Measurements from ENCODE around the gene CSMD2.

The CSMD2 gene

GRCh38 chr1:34060187-34060730 is 104.8 kb downstream of the CSMD2 start:
- TF ChIP-seq POLR2AphosphoS5 (IDR thresholded peaks at IDR 0.05; ENCODE audit: low read depth, low read length) (no peak), REST (IDR thresholded peaks at IDR 0.05; ENCODE audit: insufficient read depth in 1 of 2, low read depth in 2 of 2, low read length in 2 of 2) (no peak), FOXP2 (optimal IDR thresholded peaks at IDR 0.05; ENCODE audit: borderline replicate concordance, extremely low read depth, extremely low read length, insufficient read depth) (no peak), TAF1 (IDR thresholded peaks at IDR 0.05; ENCODE audit: borderline replicate concordance, insufficient read depth, low read length) (no peak), SIN3A (IDR thresholded peaks at IDR 0.05; ENCODE audit: borderline replicate concordance, insufficient read depth, low read length) (no peak)

GRCh38 chr1:34057347-34058130 is 107.5 kb downstream of the CSMD2 start:
- TF ChIP-seq TAF1 (IDR thresholded peaks at IDR 0.05; ENCODE audit: borderline replicate concordance, insufficient read depth, low read length) = no peak
- no peak for TF ChIP-seq FOXP2 (optimal IDR thresholded peaks at IDR 0.05; ENCODE audit: borderline replicate concordance, extremely low read depth, extremely low read length, insufficient read depth)
- no peak for TF ChIP-seq POLR2AphosphoS5 (IDR thresholded peaks at IDR 0.05; ENCODE audit: low read depth, low read length)
- TF ChIP-seq REST (IDR thresholded peaks at IDR 0.05; ENCODE audit: insufficient read depth in 1 of 2, low read depth in 2 of 2, low read length in 2 of 2) = no peak
- no peak for TF ChIP-seq SIN3A (IDR thresholded peaks at IDR 0.05; ENCODE audit: borderline replicate concordance, insufficient read depth, low read length)

- TF ChIP-seq REST (IDR thresholded peaks at IDR 0.05; ENCODE audit: insufficient read depth in 1 of 2, low read depth in 2 of 2, low read length in 2 of 2) (no peak), POLR2AphosphoS5 (IDR thresholded peaks at IDR 0.05; ENCODE audit: low read depth, low read length) (no peak), FOXP2 (optimal IDR thresholded peaks at IDR 0.05; ENCODE audit: borderline replicate concordance, extremely low read depth, extremely low read length, insufficient read depth) (no peak)
Observed at GRCh38 chr1:34055818-34056217, 109.2 kb downstream of the CSMD2 start.

- no peak for TF ChIP-seq FOXP2 (optimal IDR thresholded peaks at IDR 0.05; ENCODE audit: borderline replicate concordance, extremely low read depth, extremely low read length, insufficient read depth)
- no peak for TF ChIP-seq REST (IDR thresholded peaks at IDR 0.05; ENCODE audit: insufficient read depth in 1 of 2, low read depth in 2 of 2, low read length in 2 of 2)
- TF ChIP-seq POLR2AphosphoS5 (IDR thresholded peaks at IDR 0.05; ENCODE audit: low read depth, low read length) = no peak
- no peak for TF ChIP-seq SIN3A (IDR thresholded peaks at IDR 0.05; ENCODE audit: borderline replicate concordance, insufficient read depth, low read length)
- TF ChIP-seq TAF1 (IDR thresholded peaks at IDR 0.05; ENCODE audit: borderline replicate concordance, insufficient read depth, low read length) = no peak
Observed at GRCh38 chr1:34054920-34055319, 110.1 kb downstream of the CSMD2 start.

All from PFSK-1 (cell line).